OCI-LY3 (cell line): Measurements from ENCODE around the gene MTUS2.

Experiments
- EZH2phosphoT487 ChIP-seq: fragments of 200-600 bp; shearing (Covaris generic); IDR thresholded peaks from 2 replicates; pipeline ENCODE4 v1.6.1; 2018; ENCODE audit warnings: antibody characterized with exemption, mixed run types, low read depth
- TF ChIP-seq, protein P1 (sequence below): fragments of 200-600, 300-600 bp; sonication (generic); IDR thresholded peaks from 2 replicates; pipeline ENCODE4 v1.5.1; 2014; ENCODE audit warnings: antibody characterized with exemption, low read length, low read depth

- TF ChIP-seq, protein P1, sequence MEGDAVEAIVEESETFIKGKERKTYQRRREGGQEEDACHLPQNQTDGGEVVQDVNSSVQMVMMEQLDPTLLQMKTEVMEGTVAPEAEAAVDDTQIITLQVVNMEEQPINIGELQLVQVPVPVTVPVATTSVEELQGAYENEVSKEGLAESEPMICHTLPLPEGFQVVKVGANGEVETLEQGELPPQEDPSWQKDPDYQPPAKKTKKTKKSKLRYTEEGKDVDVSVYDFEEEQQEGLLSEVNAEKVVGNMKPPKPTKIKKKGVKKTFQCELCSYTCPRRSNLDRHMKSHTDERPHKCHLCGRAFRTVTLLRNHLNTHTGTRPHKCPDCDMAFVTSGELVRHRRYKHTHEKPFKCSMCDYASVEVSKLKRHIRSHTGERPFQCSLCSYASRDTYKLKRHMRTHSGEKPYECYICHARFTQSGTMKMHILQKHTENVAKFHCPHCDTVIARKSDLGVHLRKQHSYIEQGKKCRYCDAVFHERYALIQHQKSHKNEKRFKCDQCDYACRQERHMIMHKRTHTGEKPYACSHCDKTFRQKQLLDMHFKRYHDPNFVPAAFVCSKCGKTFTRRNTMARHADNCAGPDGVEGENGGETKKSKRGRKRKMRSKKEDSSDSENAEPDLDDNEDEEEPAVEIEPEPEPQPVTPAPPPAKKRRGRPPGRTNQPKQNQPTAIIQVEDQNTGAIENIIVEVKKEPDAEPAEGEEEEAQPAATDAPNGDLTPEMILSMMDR, result no peak
- no peak for TF ChIP-seq EZH2phosphoT487
These were observed 218.6 kb downstream of the MTUS2 start for GRCh38 chr13:29038700-29039099.
